ES-I3 (cell line): ENCODE results near the gene USP17L15.
"Not testable (repeated sequence)": the region's sequence is repeated elsewhere in the genome, so short reads cannot be mapped to it uniquely, and the experiment has no call there.

ENCODE experiments used
- H3K36me3 ChIP-seq: 2 replicates; pipeline ENCODE4 v1.6.1; 2013; ENCODE audit warnings: mild to moderate bottlenecking, low read length, control low read depth, moderate library complexity; ENCODE audit not compliant: insufficient read depth
- H3K4me1 ChIP-seq: 2 replicates; pipeline ENCODE4 v1.6.1; 2013; ENCODE audit warnings: mild to moderate bottlenecking, control low read depth, low read length; ENCODE audit not compliant: insufficient read depth
- H3K9ac ChIP-seq: 2 replicates; pipeline ENCODE4 v1.6.1; 2013; ENCODE audit warnings: low read depth, mild to moderate bottlenecking, low read length, moderate library complexity
- H3K9me3 ChIP-seq: 2 replicates; pipeline ENCODE4 v1.6.1; 2013; ENCODE audit warnings: mild to moderate bottlenecking, low read length, moderate library complexity; ENCODE audit not compliant: control insufficient read depth, insufficient read depth

USP17L15 gene

GRCh38 chr4:9234085-9234484, at the start of gene USP17L15:
TSS of gene USP17L15 (plus strand) at chr4:9234385. CDS start at chr4:9234385, 0 bp downstream.
- not testable (repeated sequence) for H3K9ac ChIP-seq, H3K9me3 ChIP-seq, H3K4me1 ChIP-seq, H3K36me3 ChIP-seq

- not testable (repeated sequence) for H3K4me1 ChIP-seq, H3K36me3 ChIP-seq, H3K9ac ChIP-seq, H3K9me3 ChIP-seq
Measured at GRCh38 chr4:9210357-9210756, 23.8 kb upstream of the USP17L15 start, which contains the start of gene USP17L10. TSS of gene USP17L10 (plus strand) at chr4:9210657. CDS start at chr4:9210657, 0 bp downstream.

- not testable (repeated sequence) for H3K36me3 ChIP-seq, H3K9me3 ChIP-seq, H3K4me1 ChIP-seq, H3K9ac ChIP-seq
Measured at GRCh38 chr4:9214701-9215100, 19.5 kb upstream of the USP17L15 start.

GRCh38 chr4:9215105-9215504, 19.1 kb upstream of the USP17L15 start, which contains the start of gene USP17L11:
TSS of gene USP17L11 (plus strand) at chr4:9215405. CDS start at chr4:9215405, 0 bp downstream.
- H3K36me3 ChIP-seq, H3K4me1 ChIP-seq, H3K9ac ChIP-seq, H3K9me3 ChIP-seq: not testable (repeated sequence)

- H3K4me1 ChIP-seq, H3K36me3 ChIP-seq, H3K9ac ChIP-seq, H3K9me3 ChIP-seq: not testable (repeated sequence)
Measured at GRCh38 chr4:9219852-9220251, 14.3 kb upstream of the USP17L15 start, which contains the start of gene USP17L12. TSS of gene USP17L12 (plus strand) at chr4:9220152. CDS start at chr4:9220152, 0 bp downstream.

GRCh38 chr4:9224596-9224995, 9.6 kb upstream of the USP17L15 start, which contains the start of gene USP17L13:
TSS of gene USP17L13 (plus strand) at chr4:9224896. CDS start at chr4:9224896, 0 bp downstream.
- H3K9ac ChIP-seq, H3K9me3 ChIP-seq, H3K36me3 ChIP-seq, H3K4me1 ChIP-seq: not testable (repeated sequence)

GRCh38 chr4:9230249-9230648, 3.9 kb upstream of the USP17L15 start:
- not testable (repeated sequence) for H3K9ac ChIP-seq, H3K4me1 ChIP-seq, H3K36me3 ChIP-seq, H3K9me3 ChIP-seq

GRCh38 chr4:9238461-9238860, 4.3 kb downstream of the USP17L15 start:
- H3K36me3 ChIP-seq, H3K9ac ChIP-seq, H3K9me3 ChIP-seq, H3K4me1 ChIP-seq: not testable (repeated sequence)

GRCh38 chr4:9243579-9243978, 9.4 kb downstream of the USP17L15 start, which contains the start of gene USP17L17:
TSS of gene USP17L17 (plus strand) at chr4:9243879. CDS start at chr4:9243879, 0 bp downstream.
- not testable (repeated sequence) for H3K4me1 ChIP-seq, H3K36me3 ChIP-seq, H3K9me3 ChIP-seq, H3K9ac ChIP-seq

GRCh38 chr4:9247953-9248680, 13.9 kb downstream of the USP17L15 start, which contains the start of gene USP17L18:
TSS of gene USP17L18 (plus strand) at chr4:9248630. CDS start at chr4:9248630, 0 bp downstream.
- H3K4me1 ChIP-seq, H3K9me3 ChIP-seq, H3K36me3 ChIP-seq, H3K9ac ChIP-seq: not testable (repeated sequence)

GRCh38 chr4:9253078-9253477, 18.9 kb downstream of the USP17L15 start, which contains the start of gene USP17L19:
TSS of gene USP17L19 (plus strand) at chr4:9253378. CDS start at chr4:9253378, 0 bp downstream.
- not testable (repeated sequence) for H3K9ac ChIP-seq, H3K9me3 ChIP-seq, H3K36me3 ChIP-seq, H3K4me1 ChIP-seq

- H3K4me1 ChIP-seq, H3K36me3 ChIP-seq, H3K9me3 ChIP-seq, H3K9ac ChIP-seq: not testable (repeated sequence)
Measured at GRCh38 chr4:9257824-9258223, 23.6 kb downstream of the USP17L15 start, which contains the start of gene USP17L20. TSS of gene USP17L20 (plus strand) at chr4:9258124. CDS start at chr4:9258124, 0 bp downstream.

- not testable (repeated sequence) for H3K9ac ChIP-seq, H3K36me3 ChIP-seq, H3K9me3 ChIP-seq, H3K4me1 ChIP-seq
Measured at GRCh38 chr4:9262572-9262971, 28.4 kb downstream of the USP17L15 start, which contains the start of gene USP17L21. TSS of gene USP17L21 (plus strand) at chr4:9262872. CDS start at chr4:9262872, 0 bp downstream.

- not testable (repeated sequence) for H3K9me3 ChIP-seq, H3K9ac ChIP-seq, H3K36me3 ChIP-seq, H3K4me1 ChIP-seq
Measured at GRCh38 chr4:9267319-9267718, 33.1 kb downstream of the USP17L15 start, which contains the start of gene USP17L22. TSS of gene USP17L22 (plus strand) at chr4:9267619. CDS start at chr4:9267619, 0 bp downstream.

- H3K9ac ChIP-seq, result not testable (repeated sequence)
Measured at GRCh38 chr4:9271719-9272118, 37.5 kb downstream of the USP17L15 start.

More at GRCh38 chr4:9271719-9272118, 37.5 kb downstream of the USP17L15 start:
- not testable (repeated sequence) for H3K36me3 ChIP-seq, H3K4me1 ChIP-seq, H3K9me3 ChIP-seq
